ENCODE data around the gene SH3BGRL2. TPM values are rescaled to one million over a fixed set of nuclear protein-coding genes. Genes with fewer than 3 reads are reported as not detected.
"Not testable (repeated sequence)": the region's sequence is repeated elsewhere in the genome, so short reads cannot be mapped to it uniquely, and the experiment has no call there.

SH3BGRL2 gene
- total and polyA plus RNA-seq, 9 donors: 6.3 to 9.5 (median 8.2) TPM

GRCh38 chr6:79612457-79612856 lies 18.7 kb upstream of the SH3BGRL2 start:
- no peak overlapping the region for H3K27ac ChIP-seq (ENCODE audit: low read length)
- H3K27me3 ChIP-seq (ENCODE audit: control insufficient read depth, insufficient read depth, low read length): no peaks in the 10 kb centered on the region
- DNase-seq: no peak
- no peaks in the 10 kb centered on the region for H3K9me3 ChIP-seq (replicated peaks; ENCODE audit: control insufficient read depth, low read depth, low read length)
- no peaks in the 10 kb centered on the region for H3K36me3 ChIP-seq (ENCODE audit: control insufficient read depth, insufficient read depth, low read length)
- WGBS (ENCODE audit: insufficient coverage): no CpG with 5 or more reads among the region's 2 CpGs
- H3K4me1 ChIP-seq (ENCODE audit: control insufficient read depth, insufficient read depth, low read length): no peaks in the 10 kb centered on the region
- no peak overlapping the region for H3K4me3 ChIP-seq (ENCODE audit: low read length)

GRCh38 chr6:79612918-79613317 lies 18.2 kb upstream of the SH3BGRL2 start:
- Histone ChIP-seq H3K36me3 (ENCODE audit: control insufficient read depth, insufficient read depth, low read length) (no peaks in the 10 kb centered on the region), H3K4me3 (ENCODE audit: low read length) (no peak overlapping the region), H3K27ac (ENCODE audit: low read length) (no peak overlapping the region), H3K4me1 (ENCODE audit: control insufficient read depth, insufficient read depth, low read length) (no peaks in the 10 kb centered on the region), H3K27me3 (ENCODE audit: control insufficient read depth, insufficient read depth, low read length) (no peaks in the 10 kb centered on the region), H3K9me3 (replicated peaks; ENCODE audit: control insufficient read depth, low read depth, low read length) (no peaks in the 10 kb centered on the region)
- WGBS (ENCODE audit: insufficient coverage): 30% methylated on average over 2 of the region's 2 CpGs
- no peak for DNase-seq

GRCh38 chr6:79613912-79614311 lies 17.2 kb upstream of the SH3BGRL2 start:
- no peaks in the 10 kb centered on the region for H3K9me3 ChIP-seq (replicated peaks; ENCODE audit: control insufficient read depth, low read depth, low read length)

GRCh38 chr6:79614326-79615305 lies 16.5 kb upstream of the SH3BGRL2 start:
- Histone ChIP-seq H3K27me3 (ENCODE audit: control insufficient read depth, insufficient read depth, low read length) (no peaks in the 10 kb centered on the region), H3K9me3 (replicated peaks; ENCODE audit: control insufficient read depth, low read depth, low read length) (no peaks in the 10 kb centered on the region), H3K36me3 (ENCODE audit: control insufficient read depth, insufficient read depth, low read length) (no peaks in the 10 kb centered on the region), H3K4me3 (ENCODE audit: low read length) (no peak overlapping the region), H3K27ac (ENCODE audit: low read length) (no peak overlapping the region), H3K4me1 (ENCODE audit: control insufficient read depth, insufficient read depth, low read length) (no peaks in the 10 kb centered on the region)
- WGBS (ENCODE audit: insufficient coverage): 87% methylated on average over 4 of the region's 7 CpGs
- no peak for DNase-seq

More at GRCh38 chr6:79613912-79614311, 17.2 kb upstream of the SH3BGRL2 start:
- Histone ChIP-seq H3K4me3 (ENCODE audit: low read length) (no peak overlapping the region), H3K4me1 (ENCODE audit: control insufficient read depth, insufficient read depth, low read length) (no peaks in the 10 kb centered on the region), H3K36me3 (ENCODE audit: control insufficient read depth, insufficient read depth, low read length) (no peaks in the 10 kb centered on the region), H3K27ac (ENCODE audit: low read length) (no peak overlapping the region), H3K27me3 (ENCODE audit: control insufficient read depth, insufficient read depth, low read length) (no peaks in the 10 kb centered on the region)
- no peak for DNase-seq
- 90% methylated on average over 2 of the region's 6 CpGs for WGBS (ENCODE audit: insufficient coverage)

GRCh38 chr6:79617518-79617941 lies 13.6 kb upstream of the SH3BGRL2 start:
- no CpG with 5 or more reads among the region's 1 CpG for WGBS (ENCODE audit: insufficient coverage)
- Histone ChIP-seq H3K4me1 (ENCODE audit: control insufficient read depth, insufficient read depth, low read length) (no peaks in the 10 kb centered on the region), H3K27me3 (ENCODE audit: control insufficient read depth, insufficient read depth, low read length) (no peaks in the 10 kb centered on the region), H3K4me3 (ENCODE audit: low read length) (no peak overlapping the region), H3K9me3 (replicated peaks; ENCODE audit: control insufficient read depth, low read depth, low read length) (no peaks in the 10 kb centered on the region), H3K27ac (ENCODE audit: low read length) (no peak overlapping the region), H3K36me3 (ENCODE audit: control insufficient read depth, insufficient read depth, low read length) (no peaks in the 10 kb centered on the region)
- DNase-seq: no peak

GRCh38 chr6:79618425-79618824 lies 12.7 kb upstream of the SH3BGRL2 start:
- not testable (repeated sequence) for H3K27ac ChIP-seq (ENCODE audit: low read length); H3K9me3 ChIP-seq (replicated peaks; ENCODE audit: control insufficient read depth, low read depth, low read length); DNase-seq; H3K4me1 ChIP-seq (ENCODE audit: control insufficient read depth, insufficient read depth, low read length); H3K27me3 ChIP-seq (ENCODE audit: control insufficient read depth, insufficient read depth, low read length); H3K36me3 ChIP-seq (ENCODE audit: control insufficient read depth, insufficient read depth, low read length); H3K4me3 ChIP-seq (ENCODE audit: low read length)
- 93% methylated on average over 3 of the region's 13 CpGs for WGBS (ENCODE audit: insufficient coverage)

GRCh38 chr6:79621579-79621978 lies 9.6 kb upstream of the SH3BGRL2 start:
- Histone ChIP-seq H3K27ac (ENCODE audit: low read length) (no peak overlapping the region), H3K36me3 (ENCODE audit: control insufficient read depth, insufficient read depth, low read length) (no peaks in the 10 kb centered on the region), H3K4me3 (ENCODE audit: low read length) (no peak overlapping the region), H3K4me1 (ENCODE audit: control insufficient read depth, insufficient read depth, low read length) (no peaks in the 10 kb centered on the region), H3K27me3 (ENCODE audit: control insufficient read depth, insufficient read depth, low read length) (no peaks in the 10 kb centered on the region), H3K9me3 (replicated peaks; ENCODE audit: control insufficient read depth, low read depth, low read length) (no peaks in the 10 kb centered on the region)
- no peak for DNase-seq
- no CpG with 5 or more reads among the region's 2 CpGs for WGBS (ENCODE audit: insufficient coverage)

- Histone ChIP-seq H3K27ac (ENCODE audit: low read length) (no peak overlapping the region), H3K27me3 (ENCODE audit: control insufficient read depth, insufficient read depth, low read length) (no peaks in the 10 kb centered on the region), H3K36me3 (ENCODE audit: control insufficient read depth, insufficient read depth, low read length) (no peaks in the 10 kb centered on the region), H3K4me1 (ENCODE audit: control insufficient read depth, insufficient read depth, low read length) (no peaks in the 10 kb centered on the region), H3K9me3 (replicated peaks; ENCODE audit: control insufficient read depth, low read depth, low read length) (no peaks in the 10 kb centered on the region), H3K4me3 (ENCODE audit: low read length) (no peak overlapping the region)
- WGBS (ENCODE audit: insufficient coverage): 100% methylated on average over 1 of the region's 1 CpG
- no peak for DNase-seq
Observed at GRCh38 chr6:79622364-79622763, 8.8 kb upstream of the SH3BGRL2 start.

GRCh38 chr6:79623106-79623505 lies 8.0 kb upstream of the SH3BGRL2 start:
- Histone ChIP-seq H3K27ac (ENCODE audit: low read length) (no peak overlapping the region), H3K9me3 (replicated peaks; ENCODE audit: control insufficient read depth, low read depth, low read length) (no peaks in the 10 kb centered on the region), H3K36me3 (ENCODE audit: control insufficient read depth, insufficient read depth, low read length) (no peaks in the 10 kb centered on the region), H3K4me3 (ENCODE audit: low read length) (no peak overlapping the region), H3K27me3 (ENCODE audit: control insufficient read depth, insufficient read depth, low read length) (no peaks in the 10 kb centered on the region), H3K4me1 (ENCODE audit: control insufficient read depth, insufficient read depth, low read length) (no peaks in the 10 kb centered on the region)
- 91% methylated on average over 3 of the region's 5 CpGs for WGBS (ENCODE audit: insufficient coverage)
- no peak for DNase-seq

GRCh38 chr6:79625746-79626145 lies 5.4 kb upstream of the SH3BGRL2 start:
- H3K27me3 ChIP-seq (ENCODE audit: control insufficient read depth, insufficient read depth, low read length): peaks cover 5% of the 10 kb centered on the region
- H3K27ac ChIP-seq (ENCODE audit: low read length): no peak overlapping the region
- no peaks in the 10 kb centered on the region for H3K9me3 ChIP-seq (replicated peaks; ENCODE audit: control insufficient read depth, low read depth, low read length)
- DNase-seq: no peak
- H3K4me1 ChIP-seq (ENCODE audit: control insufficient read depth, insufficient read depth, low read length): peaks cover 2% of the 10 kb centered on the region
- H3K4me3 ChIP-seq (ENCODE audit: low read length): no peak overlapping the region
- no peaks in the 10 kb centered on the region for H3K36me3 ChIP-seq (ENCODE audit: control insufficient read depth, insufficient read depth, low read length)

All from muscle of leg (tissue), 11 donors.